Gastrocnemius medialis (tissue), 4 donors: Measurements from ENCODE around the gene STK38.

ENCODE experiments used
- POLR2A ChIP-seq, 2 donors: fragments of 450-650 bp; IDR thresholded peaks; one replicate each; pipeline ENCODE4 v1.6.1; 2017; ENCODE audit warnings: antibody characterized with exemption in 2 of 2, mild to moderate bottlenecking in 2 of 2, moderate library complexity in 2 of 2
- TF ChIP-seq, protein P1 (sequence below), 5 experiments: fragments of 450-650 bp in 3 of 5; fragments of 200-600 bp in 2 of 5; sonication (generic) in 2 of 5; IDR thresholded peaks in 4 of 5; conservative IDR thresholded peaks in 1 of 5; 1 replicate in 4 of 5; 2 replicates in 1 of 5; pipeline ENCODE4 v1.5.1; 2016 to 2019; ENCODE audit warnings: antibody characterized with exemption in 5 of 5, mild to moderate bottlenecking in 3 of 5, moderate library complexity in 3 of 5

DNA sequence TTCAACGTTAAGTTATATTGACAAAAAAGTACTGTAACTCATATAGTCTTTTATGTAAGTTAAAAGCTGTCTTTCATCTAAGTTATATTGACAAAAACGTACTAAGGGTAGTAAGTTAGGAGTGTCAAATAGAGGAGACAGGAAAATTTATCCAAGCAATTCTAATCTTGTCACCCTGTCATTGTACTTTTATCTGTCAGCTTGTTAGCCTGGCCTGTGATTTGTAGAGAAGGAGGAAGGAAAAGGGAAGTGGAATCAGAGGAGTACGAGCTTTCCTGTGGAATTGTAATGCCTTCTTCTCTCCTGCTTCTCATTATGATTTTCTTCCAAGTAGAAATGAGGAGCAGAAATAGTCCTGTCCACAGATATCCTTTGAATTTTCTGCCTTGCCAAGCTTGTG, 85.6 kb downstream of the STK38 start:
- TF ChIP-seq, protein P1, sequence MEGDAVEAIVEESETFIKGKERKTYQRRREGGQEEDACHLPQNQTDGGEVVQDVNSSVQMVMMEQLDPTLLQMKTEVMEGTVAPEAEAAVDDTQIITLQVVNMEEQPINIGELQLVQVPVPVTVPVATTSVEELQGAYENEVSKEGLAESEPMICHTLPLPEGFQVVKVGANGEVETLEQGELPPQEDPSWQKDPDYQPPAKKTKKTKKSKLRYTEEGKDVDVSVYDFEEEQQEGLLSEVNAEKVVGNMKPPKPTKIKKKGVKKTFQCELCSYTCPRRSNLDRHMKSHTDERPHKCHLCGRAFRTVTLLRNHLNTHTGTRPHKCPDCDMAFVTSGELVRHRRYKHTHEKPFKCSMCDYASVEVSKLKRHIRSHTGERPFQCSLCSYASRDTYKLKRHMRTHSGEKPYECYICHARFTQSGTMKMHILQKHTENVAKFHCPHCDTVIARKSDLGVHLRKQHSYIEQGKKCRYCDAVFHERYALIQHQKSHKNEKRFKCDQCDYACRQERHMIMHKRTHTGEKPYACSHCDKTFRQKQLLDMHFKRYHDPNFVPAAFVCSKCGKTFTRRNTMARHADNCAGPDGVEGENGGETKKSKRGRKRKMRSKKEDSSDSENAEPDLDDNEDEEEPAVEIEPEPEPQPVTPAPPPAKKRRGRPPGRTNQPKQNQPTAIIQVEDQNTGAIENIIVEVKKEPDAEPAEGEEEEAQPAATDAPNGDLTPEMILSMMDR (IDR thresholded peaks at IDR 0.05 in 4 of 5, conservative IDR thresholded peaks at IDR 0.05 in 1 of 5): no peak
- TF ChIP-seq POLR2A (IDR thresholded peaks at IDR 0.05): no peak
